GM23338 (cell line): ENCODE data around the gene WDR20. TPM values are rescaled to one million over a fixed set of nuclear protein-coding genes. Genes with fewer than 3 reads are reported as not detected.
A peak's percentile ranks its signal among the peaks of the same experiment; 100 is the strongest.
"Not testable (repeated sequence)": the region's sequence is repeated elsewhere in the genome, so short reads cannot be mapped to it uniquely, and the experiment has no call there.

ENCODE experiments used
- ATAC-seq: fragments of 200-7000 bp; cut with Tn5 transposase; 3 replicates; pipeline ENCODE4 v1.9.1; 2020
- DNase-seq: peaks from one replicate; pipeline ENCODE4 v3.0.0-alpha.2; 2015; ENCODE audit warnings: low spot score
- H2AFZ ChIP-seq: fragments of 200-600 bp; sonication (generic); 2 replicates; pipeline ENCODE4 v1.8.0; 2016; ENCODE audit warnings: antibody characterized with exemption, mild to moderate bottlenecking, moderate library complexity
- H3F3A ChIP-seq: fragments of 200-600 bp; sonication (generic); replicated peaks from 2 replicates; pipeline ENCODE4 v1.8.0; 2017; ENCODE audit warnings: antibody characterized with exemption, mixed run types, low read depth
- H3K27ac ChIP-seq: fragments of 200-600 bp; sonication (generic); 2 replicates; pipeline ENCODE4 v1.6.1; 2016; ENCODE audit warnings: low read depth
- H3K27me3 ChIP-seq: fragments of 200-600 bp; sonication (generic); 2 replicates; pipeline ENCODE4 v1.8.0; 2016; ENCODE audit warnings: mild to moderate bottlenecking, mixed run types, moderate library complexity; ENCODE audit not compliant: insufficient read depth
- H3K36me3 ChIP-seq: fragments of 200-600 bp; sonication (generic); 2 replicates; pipeline ENCODE4 v1.8.0; 2016; ENCODE audit warnings: mild to moderate bottlenecking; ENCODE audit not compliant: insufficient read depth
- H3K4me1 ChIP-seq: fragments of 200-600 bp; sonication (generic); 2 replicates; pipeline ENCODE4 v1.8.0; 2016; ENCODE audit warnings: mild to moderate bottlenecking, moderate library complexity; ENCODE audit not compliant: insufficient read depth
- H3K4me2 ChIP-seq: fragments of 200-600 bp; sonication (generic); 2 replicates; pipeline ENCODE4 v1.7.1; 2017; ENCODE audit warnings: mixed run types
- H3K4me3 ChIP-seq: fragments of 200-600 bp; sonication (generic); 2 replicates; pipeline ENCODE4 v1.6.1; 2016; ENCODE audit warnings: mixed run types
- H3K79me2 ChIP-seq: fragments of 200-600 bp; sonication (generic); replicated peaks from 2 replicates; pipeline ENCODE4 v1.8.0; 2017; ENCODE audit warnings: mild to moderate bottlenecking; ENCODE audit not compliant: insufficient read depth
- H3K9me2 ChIP-seq: fragments of 200-600 bp; sonication (generic); 2 replicates; pipeline ENCODE4 v1.8.0; 2017; ENCODE audit not compliant: insufficient read depth
- H4K20me1 ChIP-seq: fragments of 200-600 bp; sonication (generic); replicated peaks from 2 replicates; pipeline ENCODE4 v1.8.0; 2017; ENCODE audit warnings: mild to moderate bottlenecking; ENCODE audit not compliant: insufficient read depth
- H3K27ac Mint-ChIP-seq: 2 replicates; pipeline ENCODE4 v1.8.0; 2020; ENCODE audit warnings: inconsistent platforms, mild to moderate bottlenecking, moderate library complexity, mixed read lengths
- H3K27me3 Mint-ChIP-seq: 3 replicates; pipeline ENCODE4 v1.8.0; 2022; ENCODE audit warnings: low read depth, mild to moderate bottlenecking, moderate library complexity, mixed read lengths, inconsistent platforms; ENCODE audit not compliant: insufficient read depth, poor library complexity
- H3K36me3 Mint-ChIP-seq: 3 replicates; pipeline ENCODE4 v1.8.0; 2021; ENCODE audit warnings: low read depth, mild to moderate bottlenecking, inconsistent platforms, moderate library complexity, mixed read lengths
- H3K4me1 Mint-ChIP-seq: 3 replicates; pipeline ENCODE4 v1.8.0; 2020; ENCODE audit warnings: mild to moderate bottlenecking, inconsistent platforms, mixed read lengths
- H3K4me3 Mint-ChIP-seq: 3 replicates; pipeline ENCODE4 v1.8.0; 2021; ENCODE audit warnings: moderate library complexity, mild to moderate bottlenecking, inconsistent platforms, mixed read lengths
- H3K9me3 Mint-ChIP-seq: 3 replicates; pipeline ENCODE4 v1.8.0; 2020; ENCODE audit warnings: moderate library complexity, mild to moderate bottlenecking, inconsistent platforms, mixed read lengths
- NANOG ChIP-seq: IDR thresholded peaks from 2 replicates; pipeline ENCODE4 v1.6.1; 2016; ENCODE audit warnings: antibody characterized with exemption, borderline replicate concordance
- polyA plus RNA-seq: library from polyadenylated mRNA; unstranded; fragments of >200 nt; fragmentation: Nextera tagmentation; extraction: Ambion mirVana; gene quantifications from 2 replicates; pipeline ENCODE4 v1.2.1, GENCODE V29; 2016
- total RNA-seq: library from RNA; depleted of rRNA; stranded (reverse); fragments of >200 nt; shearing (Covaris generic); gene quantifications from 2 replicates; pipeline ENCODE4 v1.2.3, GENCODE V29; 2014
- TF ChIP-seq, protein P1 (sequence below), 2 experiments: fragments of 200-600 bp in 1 of 2; sonication (generic) in 1 of 2; conservative IDR thresholded peaks; 2 replicates each; pipeline versions ENCODE4 v1.5.1 to v1.6.1; 2016 to 2017; ENCODE audit warnings: antibody characterized with exemption in 2 of 2, low read depth in 2 of 2, mild to moderate bottlenecking in 2 of 2, moderate library complexity in 1 of 2
- TF ChIP-seq, protein P2 (sequence below): IDR thresholded peaks from 2 replicates; pipeline ENCODE4 v1.6.1; 2016; ENCODE audit warnings: antibody characterized with exemption

WDR20 gene
- total and polyA plus RNA-seq, 2 experiments from 2014 or later = 17.9 to 21.0 TPM

DNA sequence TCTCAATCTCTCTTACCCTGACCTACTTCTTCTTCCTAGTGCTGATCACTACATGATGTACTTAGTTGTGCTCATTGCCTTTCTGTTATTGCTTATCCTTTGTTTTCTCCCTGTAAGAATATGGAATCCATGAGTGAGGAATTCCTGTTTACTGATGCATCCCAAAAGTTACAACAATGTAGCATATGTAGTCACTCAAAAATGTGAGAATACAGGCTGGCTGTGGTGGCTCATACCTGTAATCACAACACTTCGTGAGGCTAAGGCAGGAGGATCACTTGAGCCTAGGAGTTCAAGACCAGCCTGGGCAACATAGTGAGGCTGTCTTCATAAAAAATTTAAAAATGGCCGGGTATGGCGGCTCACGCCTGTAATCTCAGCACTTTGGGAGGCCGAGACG lies 8.0 kb upstream of the WDR20 start:
- Mint-ChIP-seq H3K36me3 (peaks cover 31% of the 10 kb centered on the region), H3K4me1 (peaks cover 1% of the 10 kb centered on the region; the same call in 1 of the 3 replicates), H3K4me3 (no peak overlapping the region), H3K27me3 (no peaks in the 10 kb centered on the region), H3K27ac (no peak overlapping the region), H3K9me3 (no peaks in the 10 kb centered on the region)
- DNase-seq (no peak), ATAC-seq (no peak)
- TF ChIP-seq, protein P1, sequence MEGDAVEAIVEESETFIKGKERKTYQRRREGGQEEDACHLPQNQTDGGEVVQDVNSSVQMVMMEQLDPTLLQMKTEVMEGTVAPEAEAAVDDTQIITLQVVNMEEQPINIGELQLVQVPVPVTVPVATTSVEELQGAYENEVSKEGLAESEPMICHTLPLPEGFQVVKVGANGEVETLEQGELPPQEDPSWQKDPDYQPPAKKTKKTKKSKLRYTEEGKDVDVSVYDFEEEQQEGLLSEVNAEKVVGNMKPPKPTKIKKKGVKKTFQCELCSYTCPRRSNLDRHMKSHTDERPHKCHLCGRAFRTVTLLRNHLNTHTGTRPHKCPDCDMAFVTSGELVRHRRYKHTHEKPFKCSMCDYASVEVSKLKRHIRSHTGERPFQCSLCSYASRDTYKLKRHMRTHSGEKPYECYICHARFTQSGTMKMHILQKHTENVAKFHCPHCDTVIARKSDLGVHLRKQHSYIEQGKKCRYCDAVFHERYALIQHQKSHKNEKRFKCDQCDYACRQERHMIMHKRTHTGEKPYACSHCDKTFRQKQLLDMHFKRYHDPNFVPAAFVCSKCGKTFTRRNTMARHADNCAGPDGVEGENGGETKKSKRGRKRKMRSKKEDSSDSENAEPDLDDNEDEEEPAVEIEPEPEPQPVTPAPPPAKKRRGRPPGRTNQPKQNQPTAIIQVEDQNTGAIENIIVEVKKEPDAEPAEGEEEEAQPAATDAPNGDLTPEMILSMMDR (conservative IDR thresholded peaks at IDR 0.05; ENCODE audit: low read depth in 2 of 2) = no peak
- no peak for TF ChIP-seq NANOG
- TF ChIP-seq, protein P2, sequence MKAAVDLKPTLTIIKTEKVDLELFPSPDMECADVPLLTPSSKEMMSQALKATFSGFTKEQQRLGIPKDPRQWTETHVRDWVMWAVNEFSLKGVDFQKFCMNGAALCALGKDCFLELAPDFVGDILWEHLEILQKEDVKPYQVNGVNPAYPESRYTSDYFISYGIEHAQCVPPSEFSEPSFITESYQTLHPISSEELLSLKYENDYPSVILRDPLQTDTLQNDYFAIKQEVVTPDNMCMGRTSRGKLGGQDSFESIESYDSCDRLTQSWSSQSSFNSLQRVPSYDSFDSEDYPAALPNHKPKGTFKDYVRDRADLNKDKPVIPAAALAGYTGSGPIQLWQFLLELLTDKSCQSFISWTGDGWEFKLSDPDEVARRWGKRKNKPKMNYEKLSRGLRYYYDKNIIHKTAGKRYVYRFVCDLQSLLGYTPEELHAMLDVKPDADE = no peak
- Histone ChIP-seq H3F3A (no peaks in the 10 kb centered on the region), H3K4me1 (no peaks in the 10 kb centered on the region), H3K27ac (no peak overlapping the region), H2AFZ (no peak overlapping the region), H3K4me2 (no peak overlapping the region), H3K4me3 (no peak overlapping the region), H4K20me1 (0 out of 2 replicates have a peak, but pooled peaks cover 4% of the 10 kb centered on the region), H3K27me3 (no peaks in the 10 kb centered on the region), H3K79me2 (peaks cover 4% of the 10 kb centered on the region; the same call in 1 of the 2 replicates), H3K36me3 (no peaks in the 10 kb centered on the region), H3K9me2 (no peaks in the 10 kb centered on the region)

DNA sequence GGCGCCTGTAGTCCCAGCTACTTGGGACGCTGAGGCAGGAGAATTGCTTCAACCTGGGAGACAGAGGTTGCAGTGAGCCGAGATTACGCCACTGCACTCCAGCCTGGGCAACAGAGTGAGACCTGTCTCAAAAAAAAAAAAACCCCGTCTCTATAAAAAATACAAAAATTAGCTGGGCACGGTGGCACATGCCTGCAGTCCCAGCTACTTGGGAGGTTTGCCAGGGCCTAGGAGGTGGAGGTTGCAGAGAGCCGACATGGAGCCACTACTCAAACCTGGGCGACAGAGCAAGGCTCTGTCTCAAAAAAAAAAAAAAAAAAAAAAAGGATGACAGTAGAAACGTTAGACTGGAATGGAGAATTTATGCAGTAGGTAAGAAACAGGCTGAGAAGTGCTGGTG lies 5.7 kb upstream of the WDR20 start:
- H3K27me3 Mint-ChIP-seq = not testable (repeated sequence)

DNA sequence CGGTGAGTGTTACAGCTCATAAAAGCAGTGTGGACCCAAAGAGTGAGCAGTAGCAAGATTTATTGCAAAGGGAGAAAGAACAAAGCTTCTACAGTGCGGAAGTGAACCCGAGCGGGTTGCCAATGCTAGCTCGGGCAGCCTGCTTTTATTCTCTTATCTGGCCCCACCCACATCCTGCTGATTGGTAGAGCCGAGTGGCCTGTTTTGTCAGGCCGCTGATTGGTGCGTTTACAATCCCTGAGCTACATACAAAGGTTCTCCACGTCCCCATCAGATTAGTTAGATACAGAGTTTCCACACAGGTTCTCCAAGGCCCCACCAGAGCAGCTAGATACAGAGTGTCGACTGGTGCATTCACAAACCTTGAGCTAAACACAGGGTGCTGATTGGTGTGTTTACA lies 5.0 kb upstream of the WDR20 start:
- not testable (repeated sequence) for H3K4me3 Mint-ChIP-seq, H3K4me1 Mint-ChIP-seq
- H3K27ac Mint-ChIP-seq = peak overlapping the region; percentile 69

More for the DNA sequence above, 5.7 kb upstream of the WDR20 start:
- not testable (repeated sequence) for ATAC-seq, H3K4me3 Mint-ChIP-seq, H3K4me1 ChIP-seq, H4K20me1 ChIP-seq, H3K9me3 Mint-ChIP-seq, H3K27ac ChIP-seq, H3F3A ChIP-seq, H3K4me2 ChIP-seq, H3K9me2 ChIP-seq, H3K27me3 ChIP-seq, H2AFZ ChIP-seq, H3K36me3 ChIP-seq, H3K4me1 Mint-ChIP-seq, H3K4me3 ChIP-seq, DNase-seq
- peaks cover 25% of the 10 kb centered on the region for H3K79me2 ChIP-seq
- Mint-ChIP-seq H3K27ac (peak overlapping the region; percentile 69; the same call in 1 of the 2 replicates), H3K36me3 (peaks cover 31% of the 10 kb centered on the region)

DNA sequence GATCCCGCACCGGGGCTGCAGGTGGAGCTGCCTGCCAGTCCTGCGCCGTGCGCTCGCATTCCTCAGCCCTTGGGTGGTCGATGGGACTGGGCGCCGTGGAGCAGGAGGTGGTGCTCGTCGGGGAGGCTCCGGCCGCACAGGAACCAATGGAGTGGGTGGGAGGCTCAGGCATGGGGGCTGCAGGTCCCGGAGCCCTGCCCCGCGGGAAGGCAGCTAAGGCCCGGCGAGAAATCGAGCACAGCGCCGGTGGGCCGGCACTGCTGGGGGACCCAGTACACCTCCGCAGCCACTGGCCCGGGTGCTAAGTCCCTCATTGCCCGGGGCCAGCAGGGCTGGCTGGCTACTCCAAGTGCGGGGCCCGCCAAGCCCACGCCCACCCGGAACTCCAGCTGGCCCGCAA lies 4.2 kb upstream of the WDR20 start:
- H3F3A ChIP-seq, H3K27ac ChIP-seq, H3K9me3 Mint-ChIP-seq, H3K9me2 ChIP-seq, H2AFZ ChIP-seq, H3K4me1 Mint-ChIP-seq, DNase-seq, H3K27ac Mint-ChIP-seq, H3K4me2 ChIP-seq, H3K36me3 ChIP-seq, H3K4me3 ChIP-seq, H3K27me3 Mint-ChIP-seq, H3K27me3 ChIP-seq, H3K4me3 Mint-ChIP-seq, ATAC-seq, H4K20me1 ChIP-seq, H3K4me1 ChIP-seq: not testable (repeated sequence)
- peaks cover 27% of the 10 kb centered on the region for H3K36me3 Mint-ChIP-seq
- peaks cover 30% of the 10 kb centered on the region for H3K79me2 ChIP-seq

More for the DNA sequence above, 5.0 kb upstream of the WDR20 start:
- H4K20me1 ChIP-seq, H3K9me2 ChIP-seq, H2AFZ ChIP-seq, DNase-seq, ATAC-seq, H3K27me3 ChIP-seq, H3K36me3 ChIP-seq, H3K4me2 ChIP-seq, H3K27me3 Mint-ChIP-seq, H3K4me1 ChIP-seq, H3F3A ChIP-seq, H3K4me3 ChIP-seq, H3K9me3 Mint-ChIP-seq, H3K27ac ChIP-seq: not testable (repeated sequence)
- H3K79me2 ChIP-seq = peaks cover 25% of the 10 kb centered on the region
- peaks cover 31% of the 10 kb centered on the region for H3K36me3 Mint-ChIP-seq
